IPS-18a (cell line): ENCODE results near the gene SPINK8.
"Not testable (repeated sequence)": the region's sequence is repeated elsewhere in the genome, so short reads cannot be mapped to it uniquely, and the experiment has no call there.

Experiments
- H3K27ac ChIP-seq: one replicate; pipeline ENCODE4 v1.5.1; 2013; ENCODE audit warnings: low read length
- H3K27me3 ChIP-seq: one replicate; pipeline ENCODE4 v1.6.1; 2013; ENCODE audit warnings: mild to moderate bottlenecking, low read length; ENCODE audit not compliant: control insufficient read depth, insufficient read depth
- H3K36me3 ChIP-seq: one replicate; pipeline ENCODE4 v1.6.1; 2013; ENCODE audit warnings: low read depth, low read length; ENCODE audit not compliant: control insufficient read depth
- H3K4me1 ChIP-seq: one replicate; pipeline ENCODE4 v1.6.1; 2013; ENCODE audit warnings: low read depth, low read length; ENCODE audit not compliant: control insufficient read depth
- H3K4me3 ChIP-seq: one replicate; pipeline ENCODE4 v1.5.1; 2013; ENCODE audit warnings: low read length
- H3K9ac ChIP-seq: one replicate; pipeline ENCODE4 v1.6.1; 2013; ENCODE audit warnings: mild to moderate bottlenecking, low read length, moderate library complexity
- H3K9me3 ChIP-seq: one replicate; pipeline ENCODE4 v1.6.1; 2013; ENCODE audit warnings: low read depth, low read length; ENCODE audit not compliant: control insufficient read depth

SPINK8 gene

DNA sequence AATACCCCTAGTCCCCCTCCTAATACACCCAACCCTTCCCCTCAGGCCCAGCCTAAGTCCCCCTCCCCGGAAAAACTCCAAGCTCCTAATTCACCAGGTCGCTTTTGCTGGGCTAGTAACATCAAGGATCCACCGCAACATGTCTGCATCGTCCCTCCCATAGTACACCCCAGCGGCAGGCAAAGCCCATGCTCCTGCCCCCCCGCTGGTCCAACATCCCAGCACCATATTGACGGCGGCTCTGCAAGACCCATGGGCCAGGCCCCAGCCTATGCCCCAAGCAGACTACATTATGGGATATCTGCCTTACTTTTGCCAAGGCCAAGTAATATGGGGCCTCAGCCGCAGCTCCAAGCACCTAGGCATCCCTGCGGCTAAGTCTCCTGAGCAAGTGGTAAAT is 59.0 kb downstream of the SPINK8 start:
- H3K27ac ChIP-seq: no peak overlapping the region
- no peaks in the 10 kb centered on the region for H3K27me3 ChIP-seq
- no peak overlapping the region for H3K9ac ChIP-seq
- no peaks in the 10 kb centered on the region for H3K9me3 ChIP-seq
- no peak overlapping the region for H3K4me3 ChIP-seq
- peaks cover 15% of the 10 kb centered on the region for H3K36me3 ChIP-seq
- H3K4me1 ChIP-seq: peaks cover 36% of the 10 kb centered on the region

DNA sequence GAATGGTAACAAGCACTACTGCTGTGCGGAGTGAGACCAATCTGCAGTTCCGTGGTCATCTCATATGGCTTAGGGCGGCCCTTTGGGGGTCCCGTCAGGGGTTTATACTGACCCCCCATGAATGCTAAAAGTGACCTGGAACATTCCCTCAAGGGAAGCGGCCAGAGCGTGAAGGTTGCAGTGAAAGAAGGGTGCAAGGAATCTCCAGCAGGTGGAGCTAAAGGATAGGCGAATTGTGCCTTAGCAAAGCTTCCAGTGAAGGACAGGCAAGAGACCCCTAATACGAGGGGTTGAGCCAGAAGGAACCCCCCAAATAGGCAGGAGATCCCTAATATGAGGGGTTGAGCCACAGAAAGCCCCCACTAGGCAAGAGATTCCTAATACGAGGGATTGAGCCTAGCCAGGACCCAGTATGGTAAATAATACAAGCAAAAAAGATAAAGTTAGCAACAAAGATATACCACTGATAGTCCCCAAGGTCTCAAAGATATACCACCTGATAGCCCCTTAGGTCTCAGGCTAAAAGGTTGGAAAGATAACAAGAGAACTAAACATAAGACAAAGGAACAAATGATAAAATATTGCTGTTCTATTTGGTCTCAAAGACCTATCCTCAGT is 59.8 kb downstream of the SPINK8 start:
- H3K27ac ChIP-seq: no peak overlapping the region
- peaks cover 28% of the 10 kb centered on the region for H3K4me1 ChIP-seq
- no peaks in the 10 kb centered on the region for H3K9me3 ChIP-seq
- no peak overlapping the region for H3K4me3 ChIP-seq
- H3K27me3 ChIP-seq: no peaks in the 10 kb centered on the region
- H3K36me3 ChIP-seq: peaks cover 22% of the 10 kb centered on the region
- no peak overlapping the region for H3K9ac ChIP-seq

GRCh38 chr3:48271763-48272498 is 61.5 kb downstream of the SPINK8 start:
- Histone ChIP-seq H3K4me3 (no peak overlapping the region), H3K27me3 (no peaks in the 10 kb centered on the region), H3K36me3 (peaks cover 38% of the 10 kb centered on the region), H3K9ac (no peak overlapping the region), H3K4me1 (peaks cover 11% of the 10 kb centered on the region), H3K27ac (no peak overlapping the region), H3K9me3 (no peaks in the 10 kb centered on the region)

DNA sequence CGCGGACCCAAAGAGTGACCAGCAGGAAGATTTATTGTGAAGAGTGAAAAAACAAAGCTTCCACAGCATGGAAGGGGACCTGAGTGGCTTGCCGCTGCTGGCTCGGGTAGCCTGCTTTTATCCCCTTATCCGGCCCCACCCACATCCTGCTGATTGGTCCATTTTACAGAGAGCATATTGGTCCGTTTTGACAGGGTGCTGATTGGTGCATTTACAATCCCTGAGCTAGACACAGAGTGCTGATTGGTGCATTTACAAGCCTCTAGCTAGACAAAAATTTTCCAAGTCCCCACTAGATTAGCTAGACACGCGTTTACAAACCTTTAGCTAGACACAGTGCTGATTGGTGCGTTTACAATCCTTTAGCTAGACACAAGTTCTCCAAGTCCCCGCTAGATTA is 62.2 kb downstream of the SPINK8 start:
- H3K27ac ChIP-seq, H3K9ac ChIP-seq, H3K27me3 ChIP-seq, H3K9me3 ChIP-seq, H3K4me3 ChIP-seq, H3K4me1 ChIP-seq: not testable (repeated sequence)
- H3K36me3 ChIP-seq: peaks cover 45% of the 10 kb centered on the region

GRCh38 chr3:48270306-48270705 is 63.2 kb downstream of the SPINK8 start:
- Histone ChIP-seq H3K36me3 (peaks cover 53% of the 10 kb centered on the region), H3K4me1 (no peaks in the 10 kb centered on the region), H3K4me3 (no peak overlapping the region), H3K9me3 (no peaks in the 10 kb centered on the region), H3K27me3 (no peaks in the 10 kb centered on the region), H3K9ac (no peak overlapping the region), H3K27ac (no peak overlapping the region)

DNA sequence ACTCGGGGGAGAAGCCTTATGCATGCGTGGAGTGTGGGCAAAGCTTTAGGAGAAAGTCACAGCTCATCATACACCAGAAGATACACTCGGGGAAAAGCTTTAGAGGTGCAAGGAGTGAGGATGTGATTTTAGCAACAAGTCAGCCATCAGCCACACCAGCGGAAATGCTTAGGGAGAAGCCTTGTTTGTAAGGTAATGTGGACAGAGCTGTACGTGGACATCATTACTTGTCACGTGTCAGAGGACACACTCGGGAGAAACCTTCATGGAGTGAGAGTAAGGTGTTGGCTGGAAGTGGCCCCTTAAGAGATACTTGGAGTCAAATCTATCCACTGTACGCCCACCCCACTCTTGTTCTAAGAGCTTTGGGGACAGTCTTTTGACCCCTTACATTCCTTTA is 63.9 kb downstream of the SPINK8 start:
- H3K27ac ChIP-seq: no peak overlapping the region
- no peaks in the 10 kb centered on the region for H3K9me3 ChIP-seq
- H3K27me3 ChIP-seq: no peaks in the 10 kb centered on the region
- peaks cover 54% of the 10 kb centered on the region for H3K36me3 ChIP-seq
- no peak overlapping the region for H3K9ac ChIP-seq
- H3K4me3 ChIP-seq: no peak overlapping the region
- no peaks in the 10 kb centered on the region for H3K4me1 ChIP-seq

DNA sequence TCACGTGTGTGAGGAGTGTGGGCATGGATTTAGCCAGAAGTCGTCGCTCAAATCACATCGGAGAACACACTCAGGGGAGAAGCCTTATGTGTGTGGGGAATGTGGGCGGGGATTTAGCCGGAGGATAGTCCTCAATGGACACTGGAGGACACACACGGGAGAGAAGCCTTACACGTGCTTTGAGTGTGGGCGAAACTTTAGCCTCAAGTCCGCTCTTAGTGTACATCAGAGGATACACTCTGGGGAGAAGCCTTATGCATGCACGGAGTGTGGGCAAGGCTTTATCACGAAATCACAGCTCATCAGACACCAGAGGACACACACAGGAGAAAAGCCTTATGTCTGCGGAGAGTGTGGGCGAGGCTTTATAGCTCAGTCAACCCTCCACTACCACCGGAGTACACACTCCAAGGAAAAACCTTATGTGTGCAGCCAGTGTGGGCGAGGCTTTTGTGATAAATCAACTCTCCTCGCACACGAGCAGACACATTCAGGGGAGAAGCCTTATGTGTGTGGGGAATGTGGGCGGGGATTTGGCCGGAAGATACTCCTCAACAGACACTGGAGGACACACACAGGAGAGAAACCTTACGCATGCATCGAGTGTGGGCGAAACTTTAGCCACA is 64.4 kb downstream of the SPINK8 start:
- Histone ChIP-seq H3K27ac (no peak overlapping the region), H3K27me3 (no peaks in the 10 kb centered on the region), H3K4me3 (no peak overlapping the region), H3K4me1 (no peaks in the 10 kb centered on the region), H3K9ac (no peak overlapping the region), H3K9me3 (no peaks in the 10 kb centered on the region), H3K36me3 (peaks cover 56% of the 10 kb centered on the region)

DNA sequence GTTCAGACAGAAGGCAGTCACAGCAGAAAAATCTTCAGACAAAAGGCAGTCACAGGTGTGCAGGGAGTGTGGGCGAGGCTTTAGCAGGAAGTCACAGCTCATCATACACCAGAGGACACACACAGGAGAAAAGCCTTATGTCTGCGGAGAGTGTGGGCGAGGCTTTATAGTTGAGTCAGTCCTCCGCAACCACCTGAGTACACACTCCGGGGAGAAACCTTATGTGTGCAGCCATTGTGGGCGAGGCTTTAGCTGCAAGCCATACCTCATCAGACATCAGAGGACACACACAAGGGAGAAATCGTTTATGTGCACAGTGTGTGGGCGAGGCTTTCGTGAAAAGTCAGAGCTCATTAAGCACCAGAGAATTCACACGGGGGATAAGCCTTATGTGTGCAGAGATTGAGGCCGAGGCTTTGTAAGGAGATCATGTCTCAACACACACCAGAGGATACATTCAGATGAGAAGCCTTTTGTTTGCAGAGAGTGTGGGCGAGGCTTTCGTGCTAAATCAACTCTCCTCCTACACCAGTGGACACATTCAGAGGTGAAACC is 65.0 kb downstream of the SPINK8 start:
- H3K9ac ChIP-seq: no peak overlapping the region
- H3K4me1 ChIP-seq: no peaks in the 10 kb centered on the region
- no peak overlapping the region for H3K27ac ChIP-seq
- no peaks in the 10 kb centered on the region for H3K27me3 ChIP-seq
- no peaks in the 10 kb centered on the region for H3K9me3 ChIP-seq
- H3K4me3 ChIP-seq: no peak overlapping the region
- peaks cover 62% of the 10 kb centered on the region for H3K36me3 ChIP-seq

DNA sequence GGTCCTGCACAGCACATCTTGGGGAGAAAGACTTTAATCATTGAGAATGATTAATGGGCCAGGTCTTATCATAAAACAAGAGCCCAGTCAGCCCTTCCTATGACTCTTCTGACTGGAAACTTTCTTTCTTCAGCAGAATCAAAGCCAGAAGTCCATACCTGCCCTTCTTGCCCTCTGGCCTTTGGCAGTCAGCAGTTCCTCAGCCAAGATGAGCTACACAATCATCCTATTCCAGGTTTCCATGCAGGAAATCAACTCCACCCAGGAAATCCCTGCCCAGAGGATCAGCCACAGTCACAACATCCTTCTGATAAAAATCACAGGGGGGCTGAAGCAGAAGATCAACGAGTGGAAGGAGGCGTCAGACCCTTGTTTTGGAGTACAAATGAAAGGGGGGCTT is 65.7 kb downstream of the SPINK8 start:
- Histone ChIP-seq H3K4me1 (no peaks in the 10 kb centered on the region), H3K27me3 (no peaks in the 10 kb centered on the region), H3K9ac (no peak overlapping the region), H3K9me3 (no peaks in the 10 kb centered on the region), H3K36me3 (peaks cover 67% of the 10 kb centered on the region), H3K4me3 (no peak overlapping the region), H3K27ac (no peak overlapping the region)

GRCh38 chr3:48258530-48258929 is 74.9 kb downstream of the SPINK8 start:
- Histone ChIP-seq H3K27ac (no peak overlapping the region), H3K9me3 (no peaks in the 10 kb centered on the region), H3K4me1 (no peaks in the 10 kb centered on the region), H3K36me3 (peaks cover 75% of the 10 kb centered on the region), H3K4me3 (no peak overlapping the region), H3K9ac (no peak overlapping the region), H3K27me3 (no peaks in the 10 kb centered on the region)
